Measurements from ENCODE around the gene IL1R2.
"Not testable (repeated sequence)": the region's sequence is repeated elsewhere in the genome, so short reads cannot be mapped to it uniquely, and the experiment has no call there.

The IL1R2 gene

DNA sequence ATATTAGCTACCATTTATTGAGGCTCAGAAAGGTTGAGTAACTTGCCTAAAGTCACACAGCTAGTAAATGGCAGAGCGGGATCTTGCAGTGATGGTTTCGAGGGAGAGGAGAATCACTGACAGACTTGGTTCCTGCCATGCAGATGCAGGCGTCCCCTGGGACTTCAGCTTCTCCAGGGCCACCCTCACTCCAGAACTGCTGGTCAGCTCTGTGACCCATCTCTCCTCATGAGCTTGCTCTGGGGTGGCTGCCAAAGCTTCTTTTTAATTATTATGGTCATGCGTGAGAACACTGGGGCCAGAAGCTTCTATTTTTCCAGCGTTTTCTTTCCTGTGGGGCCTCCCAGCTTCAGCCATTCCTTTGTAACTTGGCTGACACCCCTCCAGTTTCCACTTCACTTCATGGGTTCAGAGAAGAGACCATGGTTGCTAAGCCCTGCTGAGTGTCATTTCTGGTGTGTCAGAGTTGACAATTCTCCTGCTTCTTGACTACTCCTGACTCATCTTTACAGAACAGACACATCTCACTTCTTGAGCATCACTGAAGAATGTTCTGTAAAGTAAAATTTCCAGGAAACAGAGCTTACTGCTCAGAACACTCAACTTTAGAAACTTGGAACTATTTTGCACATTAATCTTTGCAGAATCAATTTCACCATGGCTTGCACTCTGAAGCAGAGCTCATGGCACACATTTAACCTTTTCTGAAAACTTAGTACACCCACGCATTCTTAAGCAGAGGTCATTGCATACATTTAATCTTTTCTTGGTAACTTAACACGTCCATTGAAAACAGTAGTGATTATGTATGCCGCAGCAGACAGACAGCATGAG is 70.4 kb downstream of the IL1R2 start:
- DNase-seq (ENCODE audit: low spot score in 2 of 2), result peak in 1 of 2 donors; percentile 63
- Mint-ChIP-seq H3K4me3 (peak overlapping the region; percentile 37), H3K27ac (peak overlapping the region; percentile 72), H3K9me3 (peaks cover 3% of the 10 kb centered on the region), H3K36me3 (no peaks in the 10 kb centered on the region), H3K4me1 (peaks cover 46% of the 10 kb centered on the region)
- peak; percentile 91 for ATAC-seq

DNA sequence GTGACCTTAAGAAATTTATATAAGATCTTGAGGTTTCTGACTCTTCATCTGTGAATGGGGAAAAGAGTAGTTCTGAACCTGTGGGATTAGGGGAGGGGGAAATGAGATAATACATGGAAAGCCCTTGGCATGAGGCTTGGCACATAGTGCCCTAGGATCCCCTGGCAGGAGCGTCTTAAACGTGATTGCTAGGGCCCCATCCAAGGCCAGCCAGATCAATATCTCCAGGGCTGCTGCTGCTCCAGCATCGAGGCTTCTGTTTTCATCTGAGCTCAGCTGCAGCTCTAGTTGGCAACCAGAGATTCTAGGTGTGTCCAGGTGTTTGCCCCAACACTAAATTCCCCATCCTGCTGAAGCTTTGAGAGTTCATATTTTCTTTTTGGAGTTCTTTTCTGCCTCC is 71.0 kb downstream of the IL1R2 start:
- H3K9me3 Mint-ChIP-seq, result peaks cover 3% of the 10 kb centered on the region
- H3K4me3 Mint-ChIP-seq, result peak overlapping the region; percentile 37
- peak overlapping the region; percentile 72 for H3K27ac Mint-ChIP-seq
- H3K4me1 Mint-ChIP-seq, result peaks cover 46% of the 10 kb centered on the region
- ATAC-seq, result peak; percentile 1
- DNase-seq (ENCODE audit: low spot score in 2 of 2), result peak in 1 of 2 donors; percentile 62
- H3K36me3 Mint-ChIP-seq, result no peaks in the 10 kb centered on the region

DNA sequence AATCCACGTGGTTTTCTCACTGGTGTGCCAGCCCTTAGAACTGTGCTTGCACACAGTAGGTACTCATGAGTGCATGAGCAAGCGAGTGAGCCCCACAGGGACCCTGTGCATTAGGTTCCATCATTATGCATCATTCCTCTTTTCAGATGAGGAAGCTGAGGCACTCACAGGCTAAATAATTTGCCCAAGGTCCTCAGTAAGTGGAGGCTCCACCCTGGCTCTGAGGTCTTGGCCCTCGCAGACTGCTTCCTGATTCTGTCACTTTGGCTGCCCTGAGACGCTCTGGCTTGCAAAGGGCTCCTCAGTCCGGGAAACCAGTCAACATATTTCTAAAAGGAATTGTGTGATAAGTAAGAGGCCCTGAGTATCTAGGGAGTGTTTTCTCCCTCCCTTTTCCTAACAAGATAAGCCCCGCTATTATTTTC is 71.7 kb downstream of the IL1R2 start:
- H3K36me3 Mint-ChIP-seq, result no peaks in the 10 kb centered on the region
- H3K9me3 Mint-ChIP-seq, result peaks cover 3% of the 10 kb centered on the region
- ATAC-seq (no peak), DNase-seq (ENCODE audit: low spot score in 2 of 2) (no peak)
- peaks cover 46% of the 10 kb centered on the region for H3K4me1 Mint-ChIP-seq
- peak overlapping the region; percentile 72 for H3K27ac Mint-ChIP-seq
- peak overlapping the region; percentile 37 for H3K4me3 Mint-ChIP-seq

DNA sequence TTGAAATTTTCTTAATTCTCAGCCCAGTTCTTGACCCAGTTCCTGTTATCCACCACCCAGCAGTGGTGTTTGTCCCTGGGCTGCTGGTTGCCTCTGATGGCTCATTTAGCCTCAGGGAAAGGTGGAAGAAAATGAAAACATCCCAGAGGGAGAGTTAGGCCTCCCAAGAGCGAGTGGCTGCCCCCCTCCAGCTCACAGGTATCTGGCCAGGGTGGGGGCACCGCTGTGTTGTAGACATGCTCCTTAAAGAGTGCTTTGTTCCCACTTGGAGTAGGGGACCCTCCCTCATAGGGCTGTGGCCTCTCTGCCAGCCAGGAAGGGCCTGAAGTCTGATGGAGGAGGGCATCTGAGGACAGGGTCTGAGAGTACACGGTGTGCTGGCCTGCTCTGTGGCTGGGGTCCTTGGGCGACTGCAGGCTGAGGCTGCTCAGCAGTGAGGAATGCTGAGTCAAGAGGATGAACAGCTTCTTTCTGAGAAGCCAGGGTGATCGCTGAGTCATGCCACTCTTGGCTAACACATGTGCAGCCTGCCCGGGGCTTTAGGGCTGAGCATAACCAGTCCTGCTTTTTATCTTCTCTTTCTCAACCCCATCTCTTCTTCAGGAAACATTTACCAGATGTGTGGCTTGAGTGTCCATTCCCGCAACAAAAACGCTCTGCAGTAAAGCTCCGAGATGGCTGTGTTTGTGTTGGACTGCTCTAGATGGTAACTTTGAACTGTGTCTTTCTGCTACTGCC is 72.3 kb downstream of the IL1R2 start:
- ATAC-seq (peak; percentile 72), DNase-seq (ENCODE audit: low spot score in 2 of 2) (peak in 1 of 2 donors; percentile 74)
- Mint-ChIP-seq H3K9me3 (peaks cover 3% of the 10 kb centered on the region), H3K4me1 (peaks cover 46% of the 10 kb centered on the region), H3K4me3 (peak overlapping the region; percentile 16), H3K36me3 (no peaks in the 10 kb centered on the region), H3K27ac (no peak overlapping the region)

DNA sequence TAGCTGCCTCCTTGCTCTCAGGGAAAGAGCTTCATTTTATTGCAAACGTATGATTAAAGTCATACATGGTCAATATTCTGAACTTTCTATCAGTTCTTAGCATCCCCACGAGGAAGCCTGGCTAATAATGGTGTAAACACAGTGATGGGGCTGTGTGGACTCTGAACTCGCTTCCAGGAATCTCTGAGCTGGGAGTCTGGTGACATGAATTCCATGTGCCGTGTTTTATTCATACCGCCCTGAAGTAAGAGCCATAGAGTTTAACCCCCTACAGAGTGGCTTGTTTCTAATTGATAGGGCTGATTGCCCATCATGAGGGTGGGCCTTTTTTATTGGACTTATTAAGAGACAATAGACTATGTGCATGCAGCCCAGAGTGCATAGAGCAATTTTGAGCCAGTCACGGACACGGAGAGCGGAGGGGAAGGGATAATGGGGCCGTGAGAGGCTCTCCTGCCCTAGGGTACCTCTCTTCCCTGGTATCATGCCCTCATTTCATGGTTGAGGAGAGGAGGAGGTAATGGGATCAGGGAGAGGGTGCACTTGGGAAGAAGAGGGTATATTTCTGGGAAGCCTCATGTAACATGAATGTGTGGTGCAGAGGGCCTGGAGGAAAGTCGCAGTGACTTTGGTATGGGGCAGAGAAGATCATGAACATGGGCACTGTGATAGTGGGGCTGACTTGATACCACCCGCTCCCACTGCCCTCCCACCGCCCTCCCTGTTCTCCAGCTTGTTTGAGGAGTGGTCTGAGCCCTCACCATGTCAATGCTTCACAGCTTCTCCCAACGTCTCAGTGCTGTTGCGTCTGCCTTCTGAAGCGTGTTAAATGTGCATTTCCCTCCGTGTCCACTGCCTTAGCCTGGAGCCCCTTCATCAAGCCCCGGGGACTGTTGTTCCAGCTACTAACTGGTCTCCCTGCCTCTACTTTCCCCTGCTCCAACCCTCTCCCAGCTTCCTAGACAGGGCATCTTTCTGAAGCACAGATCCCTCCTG is 73.2 kb downstream of the IL1R2 start:
- H3K4me3 Mint-ChIP-seq, result no peak overlapping the region
- H3K4me1 Mint-ChIP-seq, result peaks cover 46% of the 10 kb centered on the region
- H3K36me3 Mint-ChIP-seq, result no peaks in the 10 kb centered on the region
- H3K9me3 Mint-ChIP-seq, result peaks cover 3% of the 10 kb centered on the region
- DNase-seq (ENCODE audit: low spot score in 2 of 2) (peak in 1 of 2 donors; percentile 47), ATAC-seq (no peak)
- no peak overlapping the region for H3K27ac Mint-ChIP-seq

DNA sequence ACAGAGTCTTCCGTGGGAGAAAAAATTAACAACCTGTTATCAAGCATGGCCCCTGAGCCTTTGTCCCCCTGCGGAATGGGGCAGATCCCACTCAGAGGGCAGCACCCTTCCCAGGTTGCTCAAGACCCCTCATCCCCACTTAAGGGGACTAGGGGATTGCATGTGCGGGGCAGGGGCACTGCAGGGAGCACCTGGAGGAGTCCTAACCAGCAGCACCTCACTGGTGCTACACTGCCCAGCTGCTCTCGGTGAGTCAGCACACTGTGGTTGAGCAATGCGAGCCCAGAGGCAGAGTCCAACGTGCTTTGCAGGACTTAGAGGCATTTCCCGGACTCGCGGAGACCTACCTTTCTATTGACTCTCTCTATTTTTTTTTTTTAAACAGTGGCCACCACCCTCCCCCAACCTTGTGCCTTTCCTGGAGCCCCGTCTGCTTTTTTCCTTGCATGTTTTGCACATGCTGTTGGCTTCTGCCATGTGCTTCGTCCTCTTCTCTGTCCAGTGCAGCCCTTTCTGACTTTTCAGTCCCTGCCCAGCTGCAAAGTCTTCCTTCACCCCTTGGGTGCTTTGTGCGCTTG is 74.0 kb downstream of the IL1R2 start:
- Mint-ChIP-seq H3K9me3 (peaks cover 3% of the 10 kb centered on the region), H3K27ac (peak overlapping the region; percentile 41), H3K4me1 (peaks cover 46% of the 10 kb centered on the region), H3K36me3 (no peaks in the 10 kb centered on the region), H3K4me3 (no peak overlapping the region)
- DNase-seq (ENCODE audit: low spot score in 2 of 2), result peak in 1 of 2 donors; percentile 50
- no peak for ATAC-seq

DNA sequence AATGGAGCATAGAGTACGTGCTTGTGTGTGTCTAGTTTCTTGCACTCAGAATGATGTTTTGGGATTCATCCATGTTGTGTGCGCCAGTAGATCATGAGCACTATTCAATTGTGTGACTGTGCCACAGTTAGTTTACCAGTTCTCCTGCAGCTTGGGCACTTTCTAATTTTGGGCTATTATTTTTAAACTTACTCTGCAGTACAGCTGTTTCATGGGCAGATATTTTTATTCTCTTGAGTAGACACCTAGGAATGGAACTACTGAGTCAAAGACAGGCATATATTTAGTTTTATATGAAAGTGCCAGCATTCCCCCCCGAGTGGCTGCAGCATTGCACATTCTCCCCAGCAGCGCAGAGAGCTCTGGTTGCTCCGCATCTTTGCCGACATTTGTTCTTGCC is 74.8 kb downstream of the IL1R2 start:
- Mint-ChIP-seq H3K4me1 (peaks cover 46% of the 10 kb centered on the region), H3K27ac (no peak overlapping the region), H3K36me3 (no peaks in the 10 kb centered on the region), H3K9me3 (peaks cover 3% of the 10 kb centered on the region), H3K4me3 (no peak overlapping the region)
- peak in 1 of 2 donors; percentile 7 for DNase-seq (ENCODE audit: low spot score in 2 of 2)
- ATAC-seq, result no peak

DNA sequence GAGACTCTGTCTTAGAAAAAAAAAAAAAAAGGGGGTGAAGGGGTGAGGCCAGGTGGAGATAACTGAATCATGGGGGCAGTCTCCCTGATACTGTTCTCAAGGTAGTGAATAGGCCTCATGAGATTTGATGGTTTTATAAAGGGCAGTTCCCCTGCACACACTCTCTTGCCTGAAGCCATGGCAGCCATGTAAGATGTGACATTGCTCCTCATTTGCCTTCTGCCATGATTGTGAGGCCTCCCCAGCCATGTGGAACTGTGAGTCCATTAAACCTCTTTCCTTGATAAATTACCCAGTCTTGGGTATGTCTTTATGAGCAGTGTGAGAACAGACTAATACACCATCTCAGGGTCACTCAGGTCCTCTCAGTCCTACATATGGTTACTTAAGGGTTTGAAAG is 76.4 kb downstream of the IL1R2 start:
- H3K9me3 Mint-ChIP-seq, ATAC-seq, H3K4me3 Mint-ChIP-seq: not testable (repeated sequence)

DNA sequence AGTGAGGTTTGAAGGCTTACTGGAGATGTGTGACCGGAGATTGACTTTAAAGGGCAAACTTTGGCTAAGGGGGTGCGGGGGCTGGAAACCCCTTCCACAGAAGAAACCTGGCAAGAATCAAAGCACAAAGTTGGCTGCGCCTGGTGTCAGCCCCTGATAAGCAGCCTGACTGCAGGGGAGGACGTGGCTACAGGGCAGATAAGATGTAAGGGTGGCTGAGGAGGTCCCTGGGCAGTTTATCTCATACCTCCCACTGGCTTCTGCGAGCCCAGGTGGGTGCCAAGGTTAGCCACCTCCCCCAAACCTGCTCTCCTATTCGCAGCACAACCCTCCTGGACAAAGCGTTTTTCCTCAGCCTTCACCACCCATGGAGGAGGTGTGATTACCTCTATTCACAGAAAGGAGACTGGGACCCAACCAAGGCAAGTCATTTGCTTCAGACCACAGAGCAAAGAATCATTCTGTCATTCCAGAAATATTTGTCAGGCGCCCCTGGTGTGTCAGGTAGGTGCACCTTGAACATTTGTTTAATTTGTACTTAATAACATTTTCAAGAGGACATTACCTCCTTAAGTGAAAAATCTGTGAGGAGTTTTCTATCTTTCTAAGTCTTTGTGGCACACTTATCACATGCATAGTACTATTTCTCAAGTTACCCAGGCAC is 77.7 kb downstream of the IL1R2 start:
- Mint-ChIP-seq H3K9me3 (peaks cover 3% of the 10 kb centered on the region), H3K27ac (no peak overlapping the region), H3K4me1 (peaks cover 31% of the 10 kb centered on the region), H3K4me3 (no peak overlapping the region), H3K36me3 (no peaks in the 10 kb centered on the region)
- no peak for ATAC-seq
- no peak for DNase-seq (ENCODE audit: low spot score in 2 of 2)

More for the DNA sequence above, 76.4 kb downstream of the IL1R2 start:
- H3K4me1 Mint-ChIP-seq, result peaks cover 31% of the 10 kb centered on the region
- H3K27ac Mint-ChIP-seq; H3K36me3 Mint-ChIP-seq; DNase-seq (ENCODE audit: low spot score in 2 of 2): not testable (repeated sequence)

DNA sequence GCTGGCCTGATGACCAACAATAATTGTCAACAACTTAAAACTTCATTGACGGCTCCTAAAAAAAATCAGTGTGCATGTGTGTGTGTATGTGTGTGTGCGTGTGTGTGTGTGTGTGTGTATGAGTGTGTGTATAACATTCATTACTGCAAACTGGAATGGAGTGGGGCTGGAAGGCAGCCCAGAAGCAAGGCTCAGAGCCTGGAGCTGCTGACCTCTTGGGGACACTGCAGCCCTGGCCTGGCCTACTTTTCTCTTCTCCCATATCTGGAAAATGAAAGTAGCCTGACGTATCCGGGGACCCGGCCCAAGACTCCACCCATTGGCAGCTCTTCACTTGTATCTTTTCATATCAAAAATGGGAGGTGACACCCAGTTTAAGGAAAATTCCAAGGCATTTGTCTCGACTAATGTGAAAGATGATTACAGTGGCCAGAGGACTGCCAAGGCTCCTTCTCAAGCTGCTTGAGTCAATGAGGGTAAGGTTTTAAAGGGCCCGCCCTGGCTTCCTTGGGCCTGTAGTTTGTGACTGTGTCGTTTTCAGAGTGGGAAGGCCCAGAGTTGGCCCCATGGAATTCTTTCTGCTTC is 78.4 kb downstream of the IL1R2 start:
- H3K4me1 Mint-ChIP-seq, result peaks cover 24% of the 10 kb centered on the region
- H3K4me3 Mint-ChIP-seq, result no peak overlapping the region
- ATAC-seq (no peak), DNase-seq (ENCODE audit: low spot score in 2 of 2) (no peak)
- H3K9me3 Mint-ChIP-seq, result peaks cover 3% of the 10 kb centered on the region
- no peaks in the 10 kb centered on the region for H3K36me3 Mint-ChIP-seq
- H3K27ac Mint-ChIP-seq, result no peak overlapping the region

DNA sequence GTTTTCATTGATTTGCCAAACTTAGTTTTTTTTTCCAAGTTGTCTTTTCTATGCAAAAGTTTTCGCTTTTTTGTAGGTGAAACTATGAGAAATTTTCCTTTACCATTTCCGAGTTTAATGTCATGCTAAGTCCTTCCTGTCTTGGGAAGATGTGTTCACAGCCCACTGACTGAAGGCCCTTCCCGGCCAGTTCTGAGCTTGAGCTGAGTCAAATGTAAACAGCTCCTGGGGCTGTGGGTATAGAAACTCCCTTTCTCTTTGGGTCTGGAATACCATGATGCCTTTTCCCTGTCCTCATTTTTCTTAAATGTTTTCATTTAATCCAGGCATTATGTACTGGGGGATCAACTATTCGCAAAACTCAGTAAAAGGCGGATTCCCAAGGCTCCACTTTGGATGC is 81.0 kb downstream of the IL1R2 start:
- Mint-ChIP-seq H3K27ac (no peak overlapping the region), H3K4me3 (no peak overlapping the region), H3K9me3 (no peaks in the 10 kb centered on the region), H3K36me3 (no peaks in the 10 kb centered on the region), H3K4me1 (peaks cover 13% of the 10 kb centered on the region)
- ATAC-seq (no peak), DNase-seq (ENCODE audit: low spot score in 2 of 2) (no peak)

DNA sequence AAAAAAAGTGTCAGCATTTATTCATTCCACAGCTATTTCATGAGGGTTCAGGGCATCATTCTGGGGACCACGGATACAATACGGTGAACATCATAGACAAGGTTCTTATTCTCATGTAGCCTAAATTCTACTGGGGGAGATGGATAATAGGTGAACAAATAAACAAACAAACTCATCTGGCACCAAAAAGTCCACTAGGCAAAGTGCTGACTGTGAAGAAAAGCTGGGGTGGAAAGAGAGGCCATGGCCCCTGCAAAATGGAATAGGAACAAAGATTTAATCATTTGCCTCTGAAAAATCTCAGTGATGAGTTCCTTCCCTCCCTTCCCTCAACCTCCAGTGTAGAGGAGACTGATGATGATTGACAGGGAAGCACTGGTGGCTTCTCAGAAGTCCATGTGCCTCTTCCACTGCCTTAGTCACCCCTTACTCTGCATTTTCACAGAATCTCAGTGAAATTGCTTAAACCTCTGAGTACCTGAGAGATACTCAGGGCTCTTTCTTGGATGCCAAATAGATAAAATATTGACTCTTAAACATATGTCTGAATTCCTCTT is 81.5 kb downstream of the IL1R2 start:
- ATAC-seq (no peak), DNase-seq (ENCODE audit: low spot score in 2 of 2) (no peak)
- Mint-ChIP-seq H3K36me3 (no peaks in the 10 kb centered on the region), H3K4me1 (peaks cover 13% of the 10 kb centered on the region), H3K27ac (no peak overlapping the region), H3K4me3 (no peak overlapping the region), H3K9me3 (no peaks in the 10 kb centered on the region)

DNA sequence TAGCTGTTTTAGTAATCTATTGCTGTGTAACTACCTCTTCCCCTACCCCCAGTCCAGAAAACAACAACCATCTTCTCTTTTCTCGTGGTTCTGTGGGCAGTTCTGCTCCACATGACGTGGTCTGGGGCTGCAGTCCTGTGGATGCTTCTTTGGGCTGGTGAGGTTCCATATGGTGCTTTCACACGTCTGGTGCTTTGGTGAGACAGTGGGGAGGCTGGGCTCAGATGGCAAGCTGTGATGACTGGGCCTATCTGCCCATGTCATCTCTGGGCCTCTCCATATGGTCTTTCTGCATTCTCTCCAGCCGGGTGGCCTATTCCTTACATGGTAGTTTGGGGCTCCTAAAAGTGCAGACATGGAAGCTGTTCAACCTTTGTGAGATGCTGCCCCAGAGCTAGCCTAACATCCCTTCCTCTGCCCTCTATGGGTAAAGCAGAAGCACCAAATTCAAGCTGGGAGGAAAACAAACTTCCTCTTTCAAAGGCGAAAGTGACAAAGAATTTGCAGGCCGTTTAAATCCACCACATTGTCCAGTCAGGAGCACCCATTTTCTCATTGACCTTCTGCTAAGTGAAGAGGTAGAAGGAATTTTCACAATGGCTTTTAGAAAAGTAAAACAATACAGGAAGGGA is 82.5 kb downstream of the IL1R2 start:
- Mint-ChIP-seq H3K36me3 (no peaks in the 10 kb centered on the region), H3K4me1 (peaks cover 22% of the 10 kb centered on the region), H3K9me3 (no peaks in the 10 kb centered on the region), H3K4me3 (no peak overlapping the region), H3K27ac (no peak overlapping the region)
- no peak for DNase-seq (ENCODE audit: low spot score in 2 of 2)
- ATAC-seq, result peak; percentile 57
